ENCODE measurements around the gene PSMD1. TPM values are rescaled to one million over a fixed set of nuclear protein-coding genes. Genes with fewer than 3 reads are reported as not detected.

The PSMD1 gene
- total RNA-seq, 1 donor from 2014 or later, result 77.2 TPM

DNA sequence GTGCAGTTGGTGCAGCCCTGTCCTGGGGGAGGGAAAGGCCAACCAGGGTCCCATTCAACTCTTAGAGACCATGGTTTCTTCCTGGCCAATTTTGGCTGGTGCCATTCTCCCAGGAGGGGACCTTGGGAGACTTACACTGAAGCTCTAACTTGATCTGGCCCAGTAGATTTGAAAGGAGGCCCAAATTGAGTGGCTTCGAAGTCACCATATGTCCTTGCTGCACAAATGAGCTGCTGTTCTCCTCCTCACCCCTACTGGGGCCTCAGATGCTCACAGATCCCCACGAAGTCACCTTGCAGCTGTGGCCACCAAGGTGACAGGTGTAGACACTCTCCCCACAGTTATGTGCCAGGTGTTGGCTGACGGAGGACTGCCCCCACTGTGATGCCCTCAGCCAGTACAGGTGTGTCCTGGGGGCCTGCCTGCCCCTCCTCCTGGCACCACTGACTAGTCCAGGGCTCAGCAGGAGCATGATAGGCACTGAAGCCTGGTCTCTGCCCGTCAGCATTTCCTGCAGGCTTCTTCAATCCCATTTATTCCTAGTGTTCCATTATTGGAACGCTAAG is 24.0 kb upstream of the PSMD1 start:
- TF ChIP-seq, protein P1, sequence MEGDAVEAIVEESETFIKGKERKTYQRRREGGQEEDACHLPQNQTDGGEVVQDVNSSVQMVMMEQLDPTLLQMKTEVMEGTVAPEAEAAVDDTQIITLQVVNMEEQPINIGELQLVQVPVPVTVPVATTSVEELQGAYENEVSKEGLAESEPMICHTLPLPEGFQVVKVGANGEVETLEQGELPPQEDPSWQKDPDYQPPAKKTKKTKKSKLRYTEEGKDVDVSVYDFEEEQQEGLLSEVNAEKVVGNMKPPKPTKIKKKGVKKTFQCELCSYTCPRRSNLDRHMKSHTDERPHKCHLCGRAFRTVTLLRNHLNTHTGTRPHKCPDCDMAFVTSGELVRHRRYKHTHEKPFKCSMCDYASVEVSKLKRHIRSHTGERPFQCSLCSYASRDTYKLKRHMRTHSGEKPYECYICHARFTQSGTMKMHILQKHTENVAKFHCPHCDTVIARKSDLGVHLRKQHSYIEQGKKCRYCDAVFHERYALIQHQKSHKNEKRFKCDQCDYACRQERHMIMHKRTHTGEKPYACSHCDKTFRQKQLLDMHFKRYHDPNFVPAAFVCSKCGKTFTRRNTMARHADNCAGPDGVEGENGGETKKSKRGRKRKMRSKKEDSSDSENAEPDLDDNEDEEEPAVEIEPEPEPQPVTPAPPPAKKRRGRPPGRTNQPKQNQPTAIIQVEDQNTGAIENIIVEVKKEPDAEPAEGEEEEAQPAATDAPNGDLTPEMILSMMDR (IDR thresholded peaks at IDR 0.05; ENCODE audit: insufficient read depth, low read length, poor library complexity, severe bottlenecking), result no peak
- Histone ChIP-seq H3K27me3 (ENCODE audit: control insufficient read depth, insufficient read depth, low read length) (peaks cover 24% of the 10 kb centered on the region), H3K4me3 (ENCODE audit: low read depth, low read length) (no peak overlapping the region), H3K36me3 (ENCODE audit: control insufficient read depth, insufficient read depth, low read length) (no peaks in the 10 kb centered on the region)
- DNase-seq (ENCODE audit: low read depth), result no peak

GRCh38 chr2:231033147-231034132 is 23.2 kb upstream of the PSMD1 start:
- H3K4me3 ChIP-seq (ENCODE audit: low read depth, low read length), result no peak overlapping the region
- TF ChIP-seq, protein P1 (IDR thresholded peaks at IDR 0.05; ENCODE audit: insufficient read depth, low read length, poor library complexity, severe bottlenecking), result no peak
- no peak for DNase-seq (ENCODE audit: low read depth)
- no peaks in the 10 kb centered on the region for H3K36me3 ChIP-seq (ENCODE audit: control insufficient read depth, insufficient read depth, low read length)
- peaks cover 28% of the 10 kb centered on the region for H3K27me3 ChIP-seq (ENCODE audit: control insufficient read depth, insufficient read depth, low read length)

GRCh38 chr2:231034291-231034882 is 22.3 kb upstream of the PSMD1 start:
- TF ChIP-seq, protein P1 (IDR thresholded peaks at IDR 0.05; ENCODE audit: insufficient read depth, low read length, poor library complexity, severe bottlenecking), result no peak
- H3K4me3 ChIP-seq (ENCODE audit: low read depth, low read length), result no peak overlapping the region
- no peak for DNase-seq (ENCODE audit: low read depth)
- H3K36me3 ChIP-seq (ENCODE audit: control insufficient read depth, insufficient read depth, low read length), result no peaks in the 10 kb centered on the region
- peaks cover 35% of the 10 kb centered on the region for H3K27me3 ChIP-seq (ENCODE audit: control insufficient read depth, insufficient read depth, low read length)

- no peak overlapping the region for H3K4me3 ChIP-seq (ENCODE audit: low read depth, low read length)
- DNase-seq (ENCODE audit: low read depth), result no peak
- TF ChIP-seq, protein P1 (IDR thresholded peaks at IDR 0.05; ENCODE audit: insufficient read depth, low read length, poor library complexity, severe bottlenecking), result no peak
- H3K27me3 ChIP-seq (ENCODE audit: control insufficient read depth, insufficient read depth, low read length), result peaks cover 40% of the 10 kb centered on the region
- H3K36me3 ChIP-seq (ENCODE audit: control insufficient read depth, insufficient read depth, low read length), result no peaks in the 10 kb centered on the region
Observed at GRCh38 chr2:231036131-231036530, 20.5 kb upstream of the PSMD1 start.

- TF ChIP-seq, protein P1 (IDR thresholded peaks at IDR 0.05; ENCODE audit: insufficient read depth, low read length, poor library complexity, severe bottlenecking), result no peak
- H3K27me3 ChIP-seq (ENCODE audit: control insufficient read depth, insufficient read depth, low read length), result peaks cover 40% of the 10 kb centered on the region
Observed at GRCh38 chr2:231036578-231037106, 20.0 kb upstream of the PSMD1 start.

More at GRCh38 chr2:231036578-231037106, 20.0 kb upstream of the PSMD1 start:
- H3K4me3 ChIP-seq (ENCODE audit: low read depth, low read length), result no peak overlapping the region
- DNase-seq (ENCODE audit: low read depth), result no peak
- H3K36me3 ChIP-seq (ENCODE audit: control insufficient read depth, insufficient read depth, low read length), result no peaks in the 10 kb centered on the region

Measured in kidney epithelial cell (primary cell).